Dermis blood vessel endothelial cell (primary cell): ENCODE measurements around the gene CREM. TPM values are rescaled to one million over a fixed set of nuclear protein-coding genes. Genes with fewer than 3 reads are reported as not detected.
"Not testable (repeated sequence)": the region's sequence is repeated elsewhere in the genome, so short reads cannot be mapped to it uniquely, and the experiment has no call there.

ENCODE experiments used
- DNase-seq: peaks from one replicate; pipeline ENCODE4 v3.0.0; 2010
- total RNA-seq: library from RNA; depleted of rRNA; stranded (reverse); fragments of >200 nt; gene quantifications from 2 replicates; pipeline ENCODE4 v1.2.3, GENCODE V29; 2014

CREM gene
- 59.0 and 106 TPM in 2 replicates for total RNA-seq

DNA sequence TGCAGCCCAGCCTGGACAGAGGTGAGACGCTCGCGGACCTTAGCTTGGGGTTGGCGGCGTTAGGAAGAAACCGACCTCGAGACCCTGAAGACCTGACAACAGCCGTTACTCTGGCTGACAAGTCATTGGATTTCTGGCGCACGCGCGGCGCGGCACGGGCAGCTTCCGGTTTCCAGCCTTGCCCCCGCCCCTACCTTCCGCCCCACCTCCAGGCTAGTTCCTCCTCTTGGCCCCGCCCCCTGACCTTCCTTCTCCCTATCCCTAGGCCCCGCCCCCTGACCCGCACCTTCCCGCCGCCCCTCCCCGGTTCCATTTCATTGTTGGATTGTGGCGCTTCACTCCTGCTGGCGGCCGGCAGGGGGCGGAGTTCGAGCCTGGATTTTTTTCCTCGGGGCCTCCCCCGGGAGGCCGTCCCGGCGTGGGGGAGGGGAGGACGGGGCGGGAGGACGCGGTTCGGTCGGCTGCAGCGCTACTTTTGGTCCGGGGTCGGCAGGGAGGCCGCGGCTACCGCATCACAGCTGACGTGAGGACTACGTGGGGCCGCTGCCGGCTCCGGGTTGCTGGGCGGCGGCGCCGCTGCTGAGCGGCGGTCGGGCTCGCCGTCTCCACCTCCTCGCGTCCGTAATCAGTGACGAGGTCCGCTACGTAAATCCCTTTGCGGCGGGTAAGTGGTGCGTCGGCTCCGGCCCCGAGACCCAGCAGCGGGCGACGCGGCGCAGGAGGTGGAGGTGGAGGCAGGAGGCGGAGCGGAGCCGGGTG is at the start of gene CREM:
Gene CREM, plus strand, starts transcription at position 317 of the 759 bp plus-strand sequence. CDS start 10,990 bp downstream, outside the sequence.
- DNase-seq, result peak; percentile 98

- DNase-seq, result no peak
Observed at GRCh38 chr10:35079265-35079664, 47.4 kb upstream of the CREM start.

- DNase-seq, result peak; percentile 46
Observed at GRCh38 chr10:35079763-35080162, 46.9 kb upstream of the CREM start.

GRCh38 chr10:35080261-35080660 is 46.4 kb upstream of the CREM start:
- DNase-seq, result not testable (repeated sequence)

DNA sequence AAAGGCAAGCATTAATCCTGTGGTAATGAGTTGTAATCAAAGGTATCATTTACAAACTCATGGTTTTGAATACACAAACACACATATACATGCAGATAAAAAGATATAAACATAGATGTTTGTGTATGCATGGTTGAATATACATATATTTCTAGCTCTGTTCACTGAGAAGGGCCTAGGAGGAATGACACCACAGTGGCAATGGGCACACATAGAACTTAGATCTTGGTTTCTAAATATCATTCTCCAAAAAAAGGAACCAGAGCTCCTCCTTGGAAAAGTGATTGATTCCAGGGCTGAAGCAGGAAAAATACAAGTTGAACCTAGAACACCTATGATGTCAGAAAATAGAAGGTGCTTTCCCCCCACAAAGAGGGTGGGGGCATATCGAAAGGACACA is 43.4 kb upstream of the CREM start:
- DNase-seq, result no peak

GRCh38 chr10:35089611-35090161 is 37.0 kb upstream of the CREM start:
- DNase-seq, result peak; percentile 28

DNA sequence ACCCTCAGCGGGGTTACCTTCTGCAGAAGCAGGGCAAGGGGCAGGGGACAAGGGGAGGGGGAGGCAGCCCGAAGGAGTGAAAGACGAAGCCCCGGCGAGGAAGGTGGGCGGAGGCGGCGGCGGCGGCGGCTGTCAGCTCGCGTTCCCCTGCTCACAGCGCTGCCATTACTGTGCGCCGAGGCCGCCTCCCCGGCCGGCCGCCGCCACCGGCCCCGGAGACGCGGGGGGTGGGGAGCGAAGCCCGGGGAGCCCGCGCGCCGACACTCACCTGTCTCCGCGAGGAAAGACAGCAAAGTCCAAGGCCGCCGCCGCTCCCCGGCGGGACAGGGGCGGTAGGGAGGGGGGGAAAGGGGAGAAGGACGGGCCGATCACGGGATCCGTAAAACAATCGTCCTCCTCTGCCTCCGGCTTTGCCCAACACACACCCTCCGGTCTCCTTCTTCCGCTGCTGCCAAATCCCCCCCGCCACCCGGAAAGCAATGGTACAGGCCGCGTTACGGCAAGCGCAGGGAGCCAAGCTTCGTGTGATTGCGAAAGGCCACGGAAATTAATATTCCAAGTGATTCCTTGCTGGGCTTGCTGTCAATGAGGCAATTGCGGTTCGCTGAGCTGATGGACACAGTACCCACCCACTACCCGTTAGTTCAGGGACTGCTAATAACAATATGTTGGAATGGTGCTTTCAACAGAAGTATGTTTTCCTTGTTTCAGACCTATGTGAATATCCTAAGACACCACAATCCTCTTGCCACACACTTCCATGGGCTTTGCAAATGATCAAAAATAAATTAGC is 36.3 kb upstream of the CREM start, which contains the start of gene CUL2:
Gene CUL2, minus strand, starts transcription at position 180 of the 793 bp plus-strand sequence. CDS start 19,024 bp downstream, outside the sequence.
- DNase-seq, result peak; percentile 98

DNA sequence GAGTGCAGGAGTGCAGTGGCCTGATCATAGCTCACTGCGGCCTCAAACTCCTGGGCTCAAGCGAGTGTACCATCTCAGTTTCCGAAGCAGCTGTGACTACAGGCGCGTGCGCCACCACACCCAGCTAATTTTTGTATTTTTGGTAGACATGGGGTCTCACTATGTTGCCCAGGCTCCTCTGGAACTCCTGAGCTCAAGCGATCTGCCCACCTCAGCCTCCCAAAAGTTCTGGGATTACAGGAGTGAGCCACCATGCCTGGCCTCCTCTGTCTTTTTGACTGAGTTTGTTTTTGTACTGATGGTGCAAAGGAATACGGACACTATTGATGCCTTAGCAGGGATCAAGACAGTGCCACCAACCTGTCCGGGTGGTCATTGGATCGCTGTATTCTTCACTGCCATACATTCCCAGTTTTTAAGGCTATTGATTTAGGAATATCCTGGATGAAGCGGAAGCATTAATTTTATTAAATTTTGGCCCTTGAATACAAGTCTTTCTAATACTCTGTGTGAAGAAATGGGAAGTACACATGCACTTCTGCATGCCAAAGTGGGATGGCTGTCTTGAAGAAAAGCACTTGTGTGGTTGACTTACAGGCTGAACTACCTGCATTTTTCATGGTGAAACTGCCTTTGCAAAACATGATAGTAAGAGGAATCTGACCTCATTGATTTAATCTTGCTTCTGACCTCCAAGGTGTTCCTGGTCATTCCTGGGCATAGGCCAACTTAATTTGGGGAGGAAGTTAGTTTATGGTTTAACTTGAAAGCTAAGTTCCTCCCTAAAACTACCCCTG is 34.5 kb upstream of the CREM start:
- DNase-seq, result no peak

DNA sequence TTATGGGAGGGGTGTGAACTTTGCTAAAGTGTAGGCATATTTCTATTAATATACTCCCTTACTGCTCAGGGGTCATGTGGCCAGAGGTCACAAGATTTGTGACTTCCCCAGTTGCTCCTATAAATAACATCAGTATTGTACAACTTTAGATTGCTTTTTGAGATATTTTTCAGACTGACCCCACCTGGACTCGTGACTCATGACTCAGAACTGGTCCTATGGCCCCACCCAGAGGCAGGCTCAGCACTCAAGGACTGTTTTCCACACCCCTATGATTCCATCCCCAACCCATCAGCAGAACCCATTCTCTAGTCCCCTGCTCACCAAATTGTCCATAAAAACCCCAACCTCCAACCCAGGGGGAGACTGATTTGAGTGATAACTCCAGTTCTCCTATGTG is 33.8 kb upstream of the CREM start:
- DNase-seq, result no peak

DNA sequence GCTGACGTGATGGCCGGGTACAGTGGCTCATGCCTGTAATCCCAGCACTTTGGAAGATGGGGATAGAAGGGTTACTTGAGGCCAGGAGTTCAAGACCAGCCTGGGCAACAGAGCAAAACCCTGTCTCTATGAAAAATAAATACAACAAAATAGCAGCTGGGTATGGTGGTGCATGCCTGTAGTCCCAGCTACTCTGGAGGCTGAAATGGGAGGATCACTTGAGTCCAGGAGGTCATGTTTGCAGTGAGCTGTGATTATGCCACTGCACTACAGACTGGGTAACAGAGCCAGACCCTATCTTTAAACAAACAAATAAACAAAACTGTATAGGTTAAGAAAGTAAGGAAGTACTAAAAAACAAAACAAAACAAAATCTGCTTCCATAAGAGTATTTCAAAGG is 30.3 kb upstream of the CREM start:
- no peak for DNase-seq

DNA sequence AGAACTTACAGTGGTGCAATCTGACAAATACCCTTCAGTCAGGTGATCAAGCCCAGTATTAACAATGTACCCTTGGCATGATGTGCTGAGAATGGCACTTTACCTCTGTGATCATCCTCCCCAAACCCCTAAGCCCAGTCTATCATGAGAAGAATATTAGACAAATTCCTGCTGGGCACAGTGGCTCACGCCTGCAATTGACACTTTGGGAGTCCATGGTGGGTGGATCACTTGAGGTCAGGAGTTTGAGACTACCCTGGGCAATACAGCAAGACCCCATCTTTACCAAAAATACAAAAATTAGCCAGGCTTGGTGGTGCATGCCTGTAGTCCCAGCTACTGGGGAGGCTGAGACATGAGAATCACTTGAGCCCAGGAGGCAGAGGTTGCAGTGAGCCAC is 29.1 kb upstream of the CREM start:
- DNase-seq, result no peak

DNA sequence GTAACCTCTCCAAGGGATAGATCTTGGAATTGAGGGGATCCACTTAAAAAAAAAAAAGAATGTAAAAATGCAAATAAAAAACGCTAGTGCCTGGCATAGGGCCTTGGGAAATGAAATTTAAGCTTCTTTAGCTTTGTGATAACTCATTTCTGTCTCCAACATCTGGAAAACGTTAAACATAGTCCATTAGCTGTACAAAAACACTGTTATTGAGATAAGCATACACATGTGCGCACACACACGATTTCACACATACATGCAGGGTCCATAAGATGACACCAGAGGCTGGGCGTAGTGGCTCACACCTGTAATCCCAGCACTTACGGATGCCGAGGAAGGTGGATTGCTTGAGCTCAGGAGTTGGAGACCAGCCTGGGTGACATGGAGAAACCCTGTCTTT is 22.8 kb upstream of the CREM start:
- no peak for DNase-seq

- DNase-seq, result no peak
Observed at GRCh38 chr10:35112571-35112970, 14.1 kb upstream of the CREM start.

GRCh38 chr10:35119378-35119777 is 7.3 kb upstream of the CREM start:
- no peak for DNase-seq

- DNase-seq, result no peak
Observed at GRCh38 chr10:35124540-35124939, 2.1 kb upstream of the CREM start.

DNA sequence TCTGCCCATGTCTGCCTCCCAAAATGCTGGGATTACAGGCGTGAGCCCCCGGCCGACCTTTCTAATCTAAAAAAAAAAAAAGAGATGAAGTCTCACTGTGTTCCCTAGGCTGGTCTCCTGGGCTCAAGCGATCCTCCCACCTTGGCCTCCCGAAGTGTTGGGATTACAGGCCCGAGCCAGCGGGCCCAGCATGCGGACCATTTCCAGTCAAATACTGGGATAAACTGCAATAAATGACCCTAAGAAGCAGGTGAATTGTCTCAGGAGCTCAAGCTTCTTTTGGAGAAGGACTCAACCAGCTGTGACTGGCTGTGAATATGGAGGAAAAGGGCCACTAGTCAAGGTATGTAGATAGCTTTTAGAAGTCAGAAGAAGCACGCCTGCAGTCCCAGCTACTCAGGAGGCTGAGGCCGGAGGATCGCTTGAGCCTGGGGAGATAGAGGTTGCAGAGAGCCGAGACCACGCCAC is 550 bp upstream of the CREM start:
- no peak for DNase-seq

- peak; percentile 70 for DNase-seq
Observed at GRCh38 chr10:35127289-35127891, 744 bp downstream of the CREM start.

DNA sequence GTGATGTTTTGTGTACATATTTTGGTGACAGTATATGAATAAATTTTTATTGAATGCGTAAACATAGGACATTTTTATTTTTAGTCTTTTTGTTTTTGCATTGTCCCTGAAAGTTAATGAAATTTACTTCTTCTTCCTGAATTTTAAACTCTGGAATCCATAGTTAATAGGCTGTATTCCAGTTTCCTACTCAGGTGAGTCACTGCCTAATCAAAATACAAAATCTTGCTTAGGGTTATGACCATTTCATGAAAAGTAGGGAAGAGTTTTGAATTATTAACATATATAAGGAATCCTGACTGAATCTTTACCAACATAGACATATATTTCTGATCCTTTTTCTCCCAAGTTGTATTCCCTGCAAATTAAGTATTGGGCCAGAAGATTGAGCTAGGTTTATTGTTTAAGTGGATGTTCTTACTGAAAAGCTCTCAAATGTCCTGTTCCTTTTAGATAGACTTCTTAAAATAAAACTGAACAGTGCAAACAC is 2.6 kb downstream of the CREM start:
- DNase-seq, result peak; percentile 19

GRCh38 chr10:35130663-35131062 is 4.0 kb downstream of the CREM start:
- no peak for DNase-seq

- no peak for DNase-seq
Observed at GRCh38 chr10:35132727-35133126, 6.1 kb downstream of the CREM start.

- DNase-seq, result no peak
Observed at GRCh38 chr10:35133586-35133985, 6.9 kb downstream of the CREM start.

DNA sequence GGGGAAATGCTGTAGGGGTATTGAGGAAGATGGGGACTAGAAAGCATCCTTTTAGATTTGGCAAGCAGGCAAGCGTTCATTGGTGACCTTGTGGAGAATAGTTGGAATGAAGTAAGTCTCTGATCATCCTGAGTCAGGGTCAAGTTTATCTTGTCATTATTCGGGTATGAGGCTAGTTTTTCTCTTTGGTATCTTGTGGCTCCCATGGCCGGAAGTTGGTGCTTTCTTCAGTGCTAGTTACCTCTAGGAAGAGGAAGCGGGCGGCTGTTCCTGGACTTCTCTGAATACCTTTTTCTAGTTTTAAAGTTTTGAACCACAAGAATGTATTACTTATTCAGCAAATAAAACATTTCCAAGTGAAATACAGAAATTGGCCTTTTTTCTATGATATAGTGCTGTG is 9.2 kb downstream of the CREM start:
- no peak for DNase-seq
